NCI-H1092 treated with DMSO at 0.1 percent for 48 hours (cell line): ENCODE results near the gene PNKP.

ENCODE experiments used
- DNase-seq: peaks from one replicate; lab custom pipeline; 2025; lab: John Stamatoyannopoulos, UW

PNKP gene

DNA sequence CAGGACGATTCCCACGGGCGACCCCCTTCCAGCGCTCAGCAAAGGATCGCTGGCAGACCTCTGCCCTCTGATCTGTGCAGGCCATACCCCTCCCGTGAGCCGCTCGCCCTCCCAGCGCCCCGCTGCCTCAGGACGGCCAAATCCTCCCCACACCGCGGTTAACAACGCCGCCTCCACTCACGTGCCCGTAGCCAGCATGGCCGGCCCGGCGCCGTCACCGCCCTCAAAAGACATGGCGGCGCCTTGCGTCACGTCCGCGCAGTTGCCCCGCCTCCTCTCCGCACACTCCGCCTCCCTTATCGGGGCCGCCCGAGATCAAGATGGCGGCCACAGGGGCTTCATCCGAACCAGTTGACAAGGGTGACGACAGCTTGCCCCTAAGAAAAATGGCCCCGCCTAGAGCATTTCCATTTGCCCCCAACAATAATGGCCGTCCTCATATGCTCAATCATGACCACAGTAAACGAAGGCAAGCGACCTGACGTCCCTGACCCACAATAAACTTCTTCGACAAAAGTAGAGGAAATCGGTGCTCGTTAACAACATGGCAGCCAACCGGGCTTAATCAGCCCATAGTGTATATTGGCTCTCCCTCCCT, 9.1 kb upstream of the PNKP start:
- DNase-seq = peak; percentile 97

DNA sequence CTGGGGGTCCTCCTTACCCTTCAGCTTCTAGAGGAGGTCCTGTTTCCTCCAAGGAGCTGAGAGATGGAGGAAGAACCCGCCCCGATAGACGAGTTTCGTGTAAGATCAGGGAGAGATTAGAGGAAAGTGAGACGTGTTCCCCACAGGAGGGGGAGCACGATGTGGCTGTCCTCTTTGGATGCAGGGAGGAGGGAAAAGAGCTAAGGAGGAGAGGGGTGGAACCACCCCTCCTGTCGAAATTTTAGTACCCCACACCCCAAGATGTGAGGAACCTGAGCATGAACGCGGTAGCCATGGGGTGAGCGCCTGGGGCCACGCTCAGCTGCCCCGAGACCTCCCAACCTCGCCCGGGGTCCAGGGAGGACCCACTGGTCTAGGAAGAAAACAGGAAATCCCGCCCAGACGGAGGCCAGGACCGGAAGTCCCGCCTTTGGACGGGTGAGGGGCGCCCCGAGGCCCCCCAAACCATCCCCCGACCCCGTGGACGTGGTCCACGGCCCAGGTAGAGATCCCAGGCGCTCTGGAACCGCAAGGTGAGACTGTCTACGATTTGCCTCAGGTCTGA, 8.6 kb upstream of the PNKP start:
- peak; percentile 12 for DNase-seq

DNA sequence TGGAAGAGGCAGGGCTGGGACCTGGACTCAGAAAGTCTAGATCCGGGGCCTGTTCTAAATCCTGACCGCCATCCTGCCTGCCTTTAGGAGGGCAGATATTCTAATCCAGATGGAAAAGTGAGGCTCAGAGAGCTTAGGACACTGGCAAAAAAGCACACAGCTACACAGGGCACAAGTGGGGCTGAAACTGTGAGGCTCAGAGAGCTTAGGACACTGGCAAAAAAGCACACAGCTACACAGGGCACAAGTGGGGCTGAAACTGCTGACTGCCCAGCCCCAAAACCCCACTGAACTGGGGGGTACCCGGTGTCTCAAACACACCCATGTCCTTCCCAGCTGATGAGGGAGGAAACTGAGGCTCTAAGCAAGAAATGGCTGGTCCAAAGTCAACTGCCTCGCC, 7.8 kb upstream of the PNKP start:
- DNase-seq = no peak

DNA sequence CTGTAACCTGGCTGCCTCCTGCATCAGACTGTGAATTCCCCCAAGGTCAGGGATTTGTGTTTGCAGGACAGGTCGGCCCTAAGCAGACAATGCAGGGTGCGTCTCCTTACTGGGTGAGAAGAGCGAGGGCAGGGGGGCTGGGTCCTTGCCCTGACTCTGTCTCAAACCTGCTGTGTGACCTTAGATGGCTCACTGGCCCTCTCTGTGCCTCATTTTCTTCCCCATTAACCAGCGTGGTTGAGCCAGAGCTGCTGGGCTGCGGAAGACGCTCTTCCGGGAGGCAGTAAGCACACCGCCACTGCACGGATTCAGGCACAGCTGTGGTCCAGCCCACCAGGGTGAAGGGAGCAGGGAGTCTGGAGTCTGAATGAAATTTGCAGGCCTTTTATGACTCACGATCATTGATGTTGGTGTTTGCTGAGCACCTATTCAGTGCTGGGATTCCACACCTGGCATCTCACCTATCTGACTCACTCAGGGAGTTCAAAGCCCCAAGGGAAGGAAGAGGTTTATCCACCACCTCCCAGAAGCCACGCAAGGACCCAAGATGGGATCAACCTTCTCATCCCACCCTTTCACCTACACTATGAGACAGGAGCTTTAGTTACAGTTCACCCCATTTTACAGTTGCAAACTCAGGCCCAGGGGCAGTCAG, 7.3 kb upstream of the PNKP start:
- no peak for DNase-seq

DNA sequence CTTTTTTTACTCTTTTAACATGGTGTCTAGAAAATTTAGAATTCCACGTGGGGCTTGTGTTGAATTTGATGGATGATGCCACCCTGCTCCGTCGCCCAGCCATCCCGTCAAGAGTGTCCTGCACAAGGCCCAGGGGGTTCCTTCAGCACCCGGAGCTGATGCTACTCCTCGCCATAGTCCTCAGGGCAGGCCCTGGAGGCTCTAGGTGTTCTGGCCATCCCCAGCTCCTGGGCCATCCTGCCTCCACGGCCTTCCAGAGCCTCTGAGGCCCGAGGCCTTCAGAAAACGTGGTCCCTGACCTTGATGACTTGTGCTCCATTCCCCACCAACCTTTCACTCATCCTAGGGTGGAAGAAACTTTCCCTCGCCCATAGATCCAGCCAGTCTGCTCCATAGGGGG, 6.5 kb upstream of the PNKP start:
- no peak for DNase-seq

DNA sequence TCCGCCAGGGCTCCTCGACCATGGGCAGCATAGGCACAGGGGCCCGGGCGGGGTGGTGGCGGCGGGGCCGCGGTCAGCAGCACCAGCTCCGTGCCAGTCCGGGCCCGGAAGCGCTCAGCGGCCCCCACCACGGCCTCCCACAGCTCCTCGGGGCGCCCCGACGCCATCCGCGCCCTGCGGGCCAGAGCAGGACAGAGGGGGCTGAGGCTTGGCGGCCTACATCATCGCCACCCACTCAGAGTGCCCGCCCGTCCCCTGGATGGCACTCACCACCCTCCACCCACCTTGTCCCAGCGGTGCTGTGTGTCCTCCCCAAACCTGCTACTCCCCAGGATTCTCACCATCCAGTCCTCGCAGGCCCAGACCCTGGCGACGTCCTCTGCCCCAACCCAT, 5.7 kb upstream of the PNKP start:
- no peak for DNase-seq

DNA sequence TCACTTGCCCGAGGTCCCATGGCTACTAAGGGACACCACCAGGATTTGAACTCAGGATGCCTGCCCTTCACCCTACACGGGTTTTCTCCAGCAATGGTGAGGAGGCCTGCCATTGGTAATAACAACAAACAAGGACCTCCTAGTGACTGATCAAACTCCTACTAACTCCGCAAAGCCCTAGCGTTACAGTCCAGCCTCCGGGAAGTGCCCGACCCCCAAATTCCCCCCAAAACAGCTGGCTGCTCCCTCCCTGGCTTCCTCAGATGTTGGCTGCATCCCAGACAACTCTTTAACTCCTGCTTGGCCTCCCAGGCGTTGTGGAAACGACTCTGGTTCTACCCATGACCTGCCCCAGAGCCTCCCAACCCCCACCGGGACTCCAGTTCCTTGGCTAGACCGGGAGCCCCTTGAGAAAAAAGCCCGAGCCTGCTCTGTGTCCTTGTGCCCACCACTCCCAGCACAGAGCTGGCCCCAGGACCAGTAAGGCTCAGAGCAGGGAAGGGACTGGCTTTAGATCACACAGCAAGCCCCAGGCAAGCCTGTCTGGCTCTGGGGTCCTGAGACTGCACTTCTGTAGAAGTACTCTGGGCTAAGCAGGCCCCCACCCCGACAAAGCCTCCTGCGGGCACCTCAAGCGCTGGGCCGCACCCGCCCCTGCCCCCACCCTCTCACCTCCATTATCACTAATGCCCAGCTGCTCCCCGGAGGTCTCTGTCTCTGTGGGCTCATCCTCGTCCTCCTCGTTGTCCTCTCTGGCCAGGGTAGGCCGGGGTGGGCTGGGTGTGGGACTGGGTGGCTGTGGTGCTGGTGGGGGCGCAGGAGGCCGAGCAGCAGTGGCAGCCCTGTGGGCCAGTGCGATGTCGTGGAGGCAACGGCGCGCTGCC, 5.1 kb upstream of the PNKP start:
- no peak for DNase-seq

DNA sequence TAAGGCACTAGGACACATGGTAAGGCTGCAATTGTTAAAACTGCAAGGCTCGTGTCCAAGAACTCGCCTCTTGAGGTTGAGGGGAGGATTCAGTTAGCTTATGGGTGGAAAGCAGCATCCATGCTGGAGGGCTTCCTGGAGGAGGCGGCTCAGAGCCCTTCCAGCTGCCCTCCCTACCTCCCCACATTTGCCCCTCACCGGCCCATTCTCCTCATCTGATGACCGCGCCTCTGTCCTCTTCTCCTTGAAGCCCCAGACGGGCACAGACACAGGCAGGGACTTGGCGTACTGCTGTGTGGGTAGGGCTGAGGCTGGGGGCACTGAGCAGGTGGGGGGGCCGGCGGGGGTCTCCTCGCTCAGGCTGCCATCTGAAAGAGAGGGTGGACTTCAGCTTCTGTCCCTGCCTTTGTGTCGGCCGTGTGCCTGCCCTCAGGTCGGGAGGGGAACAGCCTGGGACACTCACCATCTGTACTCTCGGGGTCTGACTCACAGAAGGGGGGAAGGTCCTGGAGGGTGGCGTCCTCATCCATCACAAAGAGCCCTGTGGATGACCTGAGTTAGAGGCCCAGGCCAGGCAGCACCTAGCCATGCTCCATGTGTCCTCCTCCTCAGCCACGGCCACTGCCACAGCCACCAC, 4.1 kb upstream of the PNKP start:
- DNase-seq = no peak

DNA sequence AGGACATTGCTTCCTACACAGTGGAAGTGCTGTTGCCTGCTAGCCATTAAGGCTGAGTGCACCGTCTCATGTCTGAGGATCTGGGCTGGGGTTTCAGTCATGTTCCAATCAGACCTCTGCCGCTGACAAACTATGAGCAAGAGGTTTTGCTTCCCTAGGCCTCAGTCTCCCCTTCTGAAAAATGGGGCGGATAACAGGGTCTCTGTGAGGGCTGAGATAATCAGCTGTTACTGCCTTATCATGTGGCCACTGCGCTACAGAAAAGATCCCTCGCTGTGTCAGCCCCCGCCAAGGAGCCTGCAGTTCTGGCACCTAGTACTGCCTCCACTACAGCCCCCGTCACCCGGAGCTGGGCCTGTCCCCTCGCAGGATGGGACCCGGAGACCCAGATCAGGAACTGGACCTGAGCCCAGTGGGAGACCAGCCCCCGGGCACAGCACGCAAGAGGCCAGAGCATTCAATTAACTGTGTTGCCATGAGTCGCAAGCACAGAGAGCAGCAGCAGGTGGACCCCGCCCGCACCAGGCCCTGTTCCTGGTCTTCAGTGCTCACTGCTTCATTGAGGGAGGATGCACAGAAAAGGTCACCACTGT, 3.0 kb upstream of the PNKP start:
- no peak for DNase-seq

DNA sequence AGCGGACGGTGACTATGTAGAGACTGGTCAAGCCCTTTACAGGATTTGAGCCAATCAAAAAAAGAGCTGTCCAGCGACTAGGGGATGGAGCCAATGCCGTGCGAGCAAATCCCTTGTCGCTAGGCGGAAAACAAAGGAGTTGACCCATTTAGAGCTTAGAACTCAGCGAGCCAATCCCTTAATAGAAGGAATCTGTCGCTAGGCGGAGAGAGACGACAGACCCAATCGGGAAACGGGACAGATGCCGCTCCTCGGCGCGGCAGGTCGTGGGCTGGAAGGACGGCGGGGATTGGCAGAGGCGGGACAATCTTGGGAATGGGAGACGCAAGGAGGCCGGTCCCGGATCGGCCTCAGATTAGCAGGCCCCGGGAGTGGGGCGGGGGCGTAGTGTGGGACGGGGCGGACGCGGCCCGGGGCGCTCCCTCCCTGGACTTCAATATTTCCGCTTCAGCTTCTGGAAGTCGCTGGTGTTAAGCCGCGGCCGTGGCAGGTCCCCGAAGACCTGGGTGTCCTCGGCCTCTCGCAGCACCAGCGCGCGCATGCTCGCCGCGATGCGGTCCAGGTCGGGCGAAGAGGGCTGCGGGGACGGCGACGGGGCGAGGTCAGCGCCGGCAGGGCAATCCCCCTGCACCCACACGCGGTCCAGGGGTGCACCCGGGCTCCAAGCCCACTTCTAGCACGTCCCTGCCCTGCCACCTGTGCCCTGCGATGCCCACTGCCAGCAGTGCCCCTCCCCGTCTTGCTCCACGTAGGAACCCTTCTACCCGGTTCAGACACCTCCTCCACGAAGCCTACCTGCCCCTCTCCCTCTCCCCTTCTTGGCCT, 2.3 kb upstream of the PNKP start:
- DNase-seq = peak; percentile 98

DNA sequence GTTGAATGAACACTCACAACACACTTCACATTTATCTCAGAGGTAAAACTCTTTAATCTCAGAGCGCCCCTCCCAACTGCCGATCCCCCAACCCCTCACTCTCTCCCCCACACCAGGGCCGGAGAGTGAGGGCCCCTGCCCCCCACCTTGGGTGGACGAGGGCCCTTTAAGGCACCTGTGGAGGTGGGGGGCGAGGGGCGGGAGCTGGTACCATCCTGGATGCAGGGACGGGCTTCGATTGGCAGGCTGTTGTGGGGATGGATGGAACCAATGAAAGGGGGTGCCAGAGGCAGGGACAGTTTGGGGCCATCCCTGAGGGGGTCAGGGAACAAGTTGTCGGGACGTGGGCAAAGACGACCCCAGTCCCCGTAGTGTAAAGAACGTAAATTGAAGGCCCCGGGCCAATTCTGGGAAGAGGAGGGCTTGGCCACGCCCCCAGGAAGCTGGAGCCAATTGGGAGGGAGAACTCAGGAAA, 1.7 kb upstream of the PNKP start:
- DNase-seq = no peak

DNA sequence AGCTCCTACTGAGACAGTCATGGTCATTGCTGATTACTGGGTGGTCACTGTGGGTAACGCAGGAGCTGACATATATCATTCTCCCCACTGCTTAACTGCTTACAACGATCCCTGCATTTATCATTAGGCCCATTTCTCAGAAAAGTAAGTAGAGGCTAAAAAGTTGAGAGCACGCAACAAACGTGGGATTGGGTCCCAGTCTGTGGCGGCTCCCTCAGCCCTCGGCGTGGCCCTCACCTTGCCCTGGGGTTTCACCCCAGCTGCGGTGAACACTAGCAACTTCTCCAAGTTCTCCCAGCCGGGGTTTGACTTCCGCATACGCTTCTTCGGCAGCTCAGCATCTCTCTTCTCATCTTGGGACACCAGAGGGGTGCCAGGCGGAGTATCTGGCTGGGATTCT, 2.5 kb downstream of the PNKP start:
- DNase-seq = no peak

DNA sequence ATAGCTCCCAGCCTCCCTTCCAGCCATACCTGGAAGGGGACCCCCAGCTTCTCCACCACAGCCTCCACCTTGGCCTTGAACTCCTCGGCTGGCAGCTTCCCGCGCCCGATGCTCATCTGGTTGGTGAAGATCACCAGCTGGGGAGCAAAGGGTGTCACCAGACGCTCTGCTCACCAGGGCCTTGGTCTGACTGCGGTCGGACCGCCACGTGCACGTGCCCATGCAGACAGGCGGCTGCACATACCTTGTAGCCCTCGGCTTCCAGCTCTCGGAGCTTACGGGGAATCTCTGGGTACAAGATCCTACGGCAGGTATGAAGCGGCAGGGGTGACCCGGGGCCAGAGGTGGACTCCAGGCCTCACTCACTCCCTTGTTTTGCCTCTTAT, 3.4 kb downstream of the PNKP start:
- no peak for DNase-seq

DNA sequence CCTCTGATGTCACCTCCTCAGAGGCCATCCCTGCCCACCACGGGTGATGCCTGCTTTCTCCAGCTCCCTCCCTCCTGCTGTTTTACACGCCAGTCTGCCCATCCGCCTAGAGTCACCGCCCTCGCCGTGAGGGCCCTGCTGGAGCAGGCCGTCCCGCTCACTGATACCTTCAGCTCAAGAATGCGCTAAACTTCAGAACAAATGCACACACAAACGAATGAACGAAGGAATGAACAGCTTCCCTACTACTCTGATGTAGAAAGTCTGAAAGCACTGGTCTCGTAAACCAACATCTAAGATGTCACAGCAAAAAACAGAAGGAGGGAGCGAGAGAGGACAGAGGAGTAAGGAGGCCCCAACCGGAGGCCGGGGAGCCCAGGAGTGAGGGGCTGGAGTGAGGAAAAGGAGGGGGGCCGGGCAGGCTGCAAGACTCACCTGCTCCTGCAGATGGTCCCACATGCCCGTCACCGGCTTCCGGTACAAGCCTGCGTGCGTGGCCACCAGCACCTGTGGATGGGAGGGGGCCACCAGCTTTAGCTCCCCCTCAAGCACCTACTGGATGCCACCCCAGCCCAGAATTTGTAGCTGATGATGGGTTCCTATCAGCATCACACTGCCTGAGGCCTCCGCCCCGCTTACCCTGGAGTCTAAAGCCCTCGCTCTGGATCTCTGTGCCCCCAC, 4.0 kb downstream of the PNKP start:
- no peak for DNase-seq

DNA sequence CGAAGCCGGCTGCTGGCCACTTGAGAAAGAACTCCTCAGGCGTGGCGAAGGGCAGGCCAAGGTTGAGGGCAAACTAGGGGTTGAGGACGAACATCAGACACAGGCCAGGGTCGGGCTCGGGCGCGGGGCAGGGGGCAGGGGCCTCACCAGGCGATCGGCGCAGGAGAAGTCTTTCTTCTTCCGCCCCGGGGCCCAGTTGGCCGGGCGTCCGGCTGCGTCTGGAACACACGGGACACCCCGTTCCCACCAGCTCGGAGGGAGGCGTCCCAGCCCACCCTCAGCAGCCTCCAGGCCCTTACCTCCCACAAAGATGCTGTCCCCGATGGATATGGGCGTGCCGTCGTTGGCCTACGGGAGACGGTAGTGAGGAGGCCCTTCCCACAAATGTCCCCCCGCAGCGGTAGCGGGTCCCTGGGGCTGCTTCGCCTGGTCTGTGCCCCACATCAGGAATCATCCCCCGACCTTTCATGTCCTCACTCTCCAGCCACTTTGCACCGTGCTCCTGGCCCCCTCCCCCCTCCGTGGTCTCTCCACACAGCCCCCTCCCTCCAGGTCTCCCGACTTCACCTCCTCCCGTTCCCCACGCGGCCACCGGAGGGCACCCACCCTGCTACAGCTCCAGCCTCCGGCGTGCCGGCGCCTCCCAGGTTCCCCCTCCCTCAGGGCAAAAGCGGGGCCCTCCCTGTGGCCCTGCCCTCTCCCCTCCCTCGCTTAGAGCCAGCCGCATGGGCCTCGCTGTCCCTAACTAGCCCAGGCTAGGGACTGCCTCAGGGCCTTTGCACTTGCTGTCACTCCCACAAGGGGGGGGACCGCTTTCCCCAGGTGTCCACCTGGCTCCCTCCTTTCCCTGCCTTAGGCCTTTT, 4.8 kb downstream of the PNKP start:
- no peak for DNase-seq

DNA sequence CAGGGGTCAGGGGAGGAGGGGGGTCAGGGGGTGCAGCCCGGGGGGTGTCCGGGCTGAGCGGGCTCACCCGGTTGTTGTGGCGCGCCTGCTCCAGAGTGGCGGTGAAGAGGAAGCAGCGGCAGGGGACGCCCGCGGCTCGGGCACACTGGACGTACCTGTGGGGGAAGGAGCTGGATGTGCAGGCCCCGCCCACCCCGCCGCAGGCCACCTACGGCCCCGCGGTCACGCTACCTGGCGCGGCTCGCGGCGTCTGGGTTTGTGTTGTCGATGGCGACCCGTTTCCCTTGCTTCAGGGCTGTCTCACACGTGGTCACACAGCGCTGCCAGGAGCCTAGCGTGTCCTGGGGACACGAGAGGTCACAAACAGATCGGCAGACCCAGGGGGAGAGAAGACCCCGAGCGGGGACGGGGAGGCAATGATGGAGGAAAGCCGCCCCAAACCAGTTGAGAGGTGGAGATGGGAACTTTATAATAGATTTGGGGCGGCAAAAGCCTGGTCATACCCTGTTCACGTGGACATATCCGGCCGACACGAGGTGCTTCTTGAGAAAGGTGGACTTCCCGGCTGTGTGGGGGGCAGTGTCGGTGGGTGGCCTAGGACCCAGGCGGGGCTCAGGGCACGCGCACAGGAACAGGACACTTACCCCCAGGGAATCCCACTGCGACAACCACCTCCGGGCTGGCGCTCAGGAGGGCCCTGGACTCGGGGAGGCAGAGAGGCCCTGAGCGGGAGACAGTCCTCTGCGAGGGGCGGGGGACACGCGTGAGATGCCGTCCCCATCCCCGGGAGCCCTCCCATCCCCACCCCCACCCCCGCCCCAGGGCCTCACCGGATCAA, 5.6 kb downstream of the PNKP start:
- DNase-seq = no peak

DNA sequence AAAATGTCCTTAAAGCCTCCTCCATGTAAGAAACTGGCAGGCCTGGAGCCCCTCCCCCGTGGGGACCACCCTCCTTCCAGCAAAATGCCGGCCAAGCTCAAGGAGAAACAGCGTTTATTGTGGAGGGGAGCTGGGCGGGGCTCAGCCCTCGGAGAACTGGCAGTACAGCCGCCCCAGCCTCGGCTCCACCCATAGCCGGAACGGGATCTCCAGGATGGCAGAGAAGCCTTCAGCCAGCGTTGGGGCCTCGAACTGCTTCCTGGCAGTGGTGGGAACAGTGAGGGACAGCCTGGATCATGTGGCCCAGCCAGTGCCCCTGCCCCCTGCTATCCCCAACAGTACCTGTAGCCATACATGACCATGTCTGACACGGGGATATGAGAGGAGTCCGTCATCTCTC, 6.3 kb downstream of the PNKP start:
- DNase-seq = no peak

DNA sequence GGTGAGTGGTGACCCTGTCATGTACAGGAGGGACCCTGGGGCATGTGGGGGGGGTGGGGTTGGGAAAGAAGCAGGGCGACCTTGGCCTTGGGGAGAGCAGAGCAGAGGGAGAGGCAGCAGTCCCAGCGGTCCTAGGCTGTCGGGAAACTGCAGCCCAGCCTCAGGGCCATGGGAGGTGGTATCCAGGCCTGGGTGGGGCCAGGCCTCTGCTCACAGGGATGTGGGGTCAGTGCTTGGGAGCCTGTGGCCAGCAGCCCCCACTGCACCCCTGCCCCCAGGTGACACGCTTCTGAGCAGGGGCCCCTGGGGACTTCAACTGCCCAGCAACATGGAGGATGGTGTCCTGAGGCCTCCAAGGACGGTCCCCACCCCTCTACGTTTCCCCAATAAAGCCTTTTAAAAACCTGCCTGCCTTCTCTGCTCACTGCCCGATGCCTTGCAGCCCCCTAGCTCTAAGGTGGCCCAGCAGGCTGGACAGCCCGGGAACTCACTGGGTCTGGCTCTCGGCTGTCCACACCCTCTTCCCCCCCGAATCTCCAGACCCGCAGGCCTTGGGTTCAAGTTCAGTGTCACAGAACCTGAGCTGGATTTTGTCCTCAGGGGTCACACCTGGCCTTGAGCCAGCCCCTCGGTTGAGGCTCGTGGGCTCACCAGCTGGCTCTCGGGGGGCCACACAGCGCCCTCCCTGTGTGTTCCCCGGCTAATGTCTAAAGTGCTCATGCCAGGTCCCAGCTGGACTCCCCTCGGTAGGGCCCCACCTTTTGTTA, 6.9 kb downstream of the PNKP start:
- no peak for DNase-seq
